Stimulated activated CD4-positive, alpha-beta T cell treated with anti-CD3 and anti-CD28 coated beads, Interleukin-1b, Interleukin-23, amount 100 ng/mL, for 4 hours (primary cell): ENCODE results near the gene HECTD3.
"Not testable (repeated sequence)": the region's sequence is repeated elsewhere in the genome, so short reads cannot be mapped to it uniquely, and the experiment has no call there.

Source experiments
- DNase-seq, 2 donors: peaks; one replicate each; pipeline ENCODE4 v3.0.0-alpha.2; 2020; ENCODE audit warnings: low read depth in 2 of 2

The HECTD3 gene

DNA sequence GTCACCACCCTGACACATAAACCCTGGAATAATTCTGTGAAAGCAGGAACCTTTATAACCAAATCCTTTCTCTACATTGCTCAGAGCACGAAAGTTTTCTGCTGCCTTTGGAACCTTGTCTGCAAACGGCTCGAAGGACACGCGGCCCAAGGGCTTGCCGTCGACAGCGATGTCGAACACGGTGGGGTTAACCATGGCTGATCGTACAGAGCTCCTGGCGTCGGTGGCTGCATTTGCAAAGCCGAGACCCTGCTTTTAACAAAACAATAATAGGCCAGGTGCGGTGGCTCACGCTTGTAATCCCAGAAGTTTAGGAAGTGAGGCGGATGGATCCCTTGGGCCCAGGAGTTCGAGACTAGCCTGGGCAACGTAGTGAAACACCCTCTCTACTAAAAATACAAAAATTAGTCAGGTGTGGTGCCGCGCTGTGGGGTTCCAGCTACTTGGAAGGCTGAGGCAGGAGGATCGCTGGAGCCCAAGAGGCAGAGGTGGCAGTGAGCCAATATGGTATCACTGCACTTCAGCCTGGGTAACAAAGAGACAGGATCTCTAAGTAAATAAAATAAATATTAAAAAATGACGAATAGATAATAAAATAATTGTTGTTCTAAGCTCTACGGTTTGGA, 22.5 kb downstream of the HECTD3 start:
- no peak for DNase-seq

DNA sequence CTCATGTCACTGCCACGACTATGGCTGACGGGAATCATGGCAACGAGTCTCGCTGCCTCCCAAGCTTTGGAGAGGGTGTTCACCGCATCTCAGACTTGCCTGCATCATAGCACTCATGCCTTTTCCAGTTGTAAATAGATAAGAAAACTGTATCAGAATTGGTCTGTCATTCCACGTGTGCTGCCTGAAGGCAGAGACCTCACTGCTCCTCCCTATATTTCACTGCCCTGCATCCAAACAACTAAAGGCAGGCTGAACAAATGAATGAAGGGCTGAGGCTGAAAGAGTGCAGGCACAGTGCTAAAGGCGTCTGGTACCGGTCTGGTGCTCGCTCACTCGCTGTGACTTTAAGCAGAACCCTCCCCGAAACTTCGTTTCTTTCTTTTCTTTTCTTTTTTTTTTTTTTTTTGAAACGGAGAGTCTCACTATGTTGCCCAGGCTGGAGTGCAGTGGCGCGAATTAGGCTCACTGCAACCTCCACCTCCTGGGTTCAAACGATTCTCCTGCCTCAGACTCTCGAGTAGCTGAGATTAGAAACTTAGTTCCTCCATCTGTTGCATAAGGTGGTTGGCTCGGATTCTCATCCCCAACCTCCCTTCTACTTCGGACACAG, 25.3 kb downstream of the HECTD3 start:
- DNase-seq: no peak

DNA sequence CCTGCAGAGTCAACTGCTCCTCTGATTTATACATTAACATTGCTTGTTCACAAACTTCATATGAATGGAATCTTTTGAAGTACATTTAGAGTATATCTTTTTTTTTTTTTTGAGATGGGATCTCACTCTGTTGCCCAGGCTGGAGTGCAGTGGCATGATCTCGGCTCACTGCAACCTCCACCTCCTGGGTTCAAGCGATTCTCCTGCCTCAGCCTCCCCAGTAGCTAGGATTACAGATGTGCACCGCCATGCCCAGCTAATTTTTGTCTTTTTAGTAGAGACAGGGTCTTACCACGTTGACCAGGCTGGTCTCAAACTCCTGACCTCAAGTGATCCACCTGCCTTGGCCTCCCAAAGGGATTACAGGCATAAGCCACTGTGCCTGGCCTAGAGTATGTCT, 33.8 kb downstream of the HECTD3 start:
- not testable (repeated sequence) for DNase-seq

DNA sequence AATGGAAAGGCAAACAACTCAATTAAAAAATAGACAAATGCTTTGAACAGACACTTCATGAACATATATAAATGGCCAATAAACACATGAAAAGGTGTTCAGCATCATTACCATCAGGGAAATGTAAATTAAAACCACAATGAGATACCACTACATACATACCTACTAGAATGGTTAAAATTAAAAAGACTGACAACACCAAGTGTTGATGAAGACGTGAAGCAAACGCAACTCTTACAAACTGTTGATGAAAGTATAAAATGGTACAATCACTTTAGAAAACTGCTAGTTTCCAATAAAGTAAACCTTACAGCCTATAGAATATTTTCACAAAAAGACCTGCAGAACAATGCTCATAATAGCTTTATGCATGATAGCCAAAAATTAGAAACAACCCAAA, 34.9 kb downstream of the HECTD3 start:
- DNase-seq: no peak

DNA sequence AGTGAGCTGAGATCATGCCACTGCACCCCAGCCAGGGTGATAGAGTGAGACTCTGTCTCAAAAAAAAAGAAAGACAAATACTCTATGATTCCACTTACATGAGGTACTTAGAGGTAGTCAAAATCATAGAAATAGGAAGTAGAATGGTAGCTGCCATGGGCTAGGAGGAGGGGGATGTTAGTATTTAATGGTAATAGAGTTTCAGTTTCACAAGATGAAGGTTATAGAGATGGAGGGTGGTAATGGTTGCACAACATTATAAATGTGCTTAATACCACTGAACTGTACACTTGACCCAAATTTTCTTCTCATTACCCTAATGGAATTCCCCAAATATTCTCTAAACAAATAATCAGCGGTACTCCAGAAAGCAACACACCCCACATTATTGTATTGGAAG, 37.5 kb downstream of the HECTD3 start:
- no peak for DNase-seq

DNA sequence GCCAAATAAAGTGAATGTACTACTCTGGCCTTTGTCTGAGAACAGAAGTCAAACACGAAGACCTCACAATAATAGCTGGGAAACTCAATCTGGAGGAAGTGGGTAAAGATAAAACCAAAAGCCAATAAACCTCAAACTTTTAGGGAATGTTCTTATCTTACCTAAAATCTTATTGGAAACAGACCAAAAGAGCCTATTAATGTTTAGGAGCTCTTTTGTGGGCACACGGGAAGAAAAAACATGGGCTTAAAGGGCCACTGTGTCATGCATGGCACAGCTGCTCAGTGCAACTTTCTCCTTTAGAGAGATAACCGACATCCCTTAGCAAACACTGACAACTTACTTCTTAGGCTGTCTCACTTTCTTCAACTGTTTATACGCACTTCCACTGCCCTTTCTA, 40.8 kb downstream of the HECTD3 start:
- DNase-seq: no peak

DNA sequence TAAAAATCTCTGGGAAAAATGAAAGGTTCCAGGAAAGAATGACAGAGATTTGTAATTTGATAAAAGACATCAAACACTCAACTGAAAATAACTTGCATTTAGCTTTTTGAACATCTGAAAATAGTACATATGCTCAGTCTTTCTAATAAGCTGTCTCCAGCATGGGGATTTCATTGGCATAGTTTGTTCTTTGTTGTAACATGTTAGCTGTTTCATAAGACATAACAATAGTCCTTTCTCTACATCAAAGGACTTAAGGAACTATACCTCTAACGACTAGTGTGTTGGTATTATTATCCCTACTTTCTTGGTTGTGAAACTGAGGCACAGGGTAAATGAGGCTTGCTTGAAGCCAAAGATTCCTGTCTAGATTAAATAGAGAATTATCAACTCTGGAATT, 46.7 kb downstream of the HECTD3 start:
- DNase-seq: no peak

DNA sequence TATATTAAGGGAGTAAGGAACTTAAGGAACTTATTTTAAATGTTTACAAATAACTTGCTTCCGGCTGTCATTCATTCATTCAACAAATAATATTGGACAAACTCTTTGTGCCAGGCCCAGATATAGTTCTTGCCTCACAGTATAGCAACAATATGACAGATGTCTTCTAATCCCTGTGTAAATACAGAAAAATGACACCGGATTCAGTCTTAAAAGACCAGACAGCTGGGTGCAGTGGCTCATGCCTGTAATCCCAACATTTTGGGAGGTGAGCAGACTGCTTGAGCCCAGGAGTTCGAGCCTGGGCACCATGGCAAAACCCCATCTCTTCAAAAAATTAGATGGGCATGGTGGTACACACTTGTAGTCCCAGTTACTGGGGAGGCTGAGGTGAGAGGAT, 48.4 kb downstream of the HECTD3 start:
- DNase-seq: no peak

DNA sequence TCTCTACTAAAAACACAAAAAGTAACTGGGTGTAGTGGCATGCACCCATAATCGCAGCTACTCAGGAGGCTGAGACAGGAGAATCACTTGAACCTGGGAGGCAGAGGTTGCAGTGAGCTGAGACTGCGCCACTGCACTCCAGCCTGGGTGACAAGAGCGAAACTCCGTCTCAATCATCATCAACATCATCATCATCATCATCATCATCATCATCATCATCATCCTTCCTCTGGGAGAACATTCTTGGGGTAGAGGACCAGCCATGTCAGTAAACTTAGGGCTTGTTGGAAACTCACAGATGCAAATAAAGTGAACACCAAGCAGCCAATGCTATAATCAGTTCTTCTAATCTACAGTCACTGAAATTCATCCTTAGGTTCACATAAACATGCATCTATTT, 49.1 kb downstream of the HECTD3 start:
- DNase-seq: not testable (repeated sequence)

DNA sequence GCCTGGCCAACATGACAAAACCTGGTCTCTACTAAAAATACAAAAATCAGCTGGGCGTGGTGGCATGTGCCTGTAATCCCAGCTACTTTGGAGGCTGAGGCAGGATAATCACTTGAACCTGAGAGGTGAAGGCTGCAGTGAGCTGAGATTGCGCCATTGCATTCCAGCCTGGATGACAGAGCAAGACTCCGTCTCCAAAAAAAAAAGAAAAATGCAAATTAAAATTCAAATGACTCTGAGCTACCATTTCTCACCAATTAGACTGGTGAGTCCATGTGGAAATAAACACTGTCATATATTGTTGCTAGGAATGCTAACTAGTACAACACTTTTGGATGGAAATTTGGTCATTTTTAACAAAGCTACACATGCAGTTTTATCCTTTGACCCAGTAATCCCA, 53.6 kb downstream of the HECTD3 start:
- DNase-seq: not testable (repeated sequence)

DNA sequence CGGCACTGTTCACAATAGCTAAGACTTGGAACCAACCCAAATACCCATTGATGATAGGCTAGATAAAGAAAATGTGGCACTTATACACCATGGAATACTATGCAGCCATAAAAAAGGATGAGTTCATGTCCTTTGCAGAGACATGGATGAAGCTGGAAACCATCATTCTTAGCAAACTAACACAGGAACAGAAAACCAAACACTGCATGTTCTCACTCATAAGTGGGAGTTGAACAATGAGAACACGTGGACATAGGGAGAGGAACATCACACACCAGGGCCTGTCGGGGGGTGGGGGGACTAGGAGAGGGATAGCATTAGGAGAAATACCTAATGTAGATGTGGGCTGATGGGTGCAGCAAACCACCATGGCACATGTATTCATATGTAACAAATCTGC, 55.0 kb downstream of the HECTD3 start:
- DNase-seq: not testable (repeated sequence)
